PC-9 (cell line): ENCODE data around the gene KRTAP10-12.

Experiments used
- CTCF ChIP-seq: fragments of 200-600 bp; sonication (generic); conservative IDR thresholded peaks from 2 replicates; pipeline ENCODE4 v1.6.1; 2017; ENCODE audit warnings: mixed run types, antibody characterized with exemption, mild to moderate bottlenecking, moderate library complexity
- EZH2 ChIP-seq: fragments of 200-600 bp; sonication (generic); IDR thresholded peaks from 2 replicates; pipeline ENCODE4 v1.8.0; 2017; ENCODE audit warnings: antibody characterized with exemption, low read depth

GRCh38 chr21:44732956-44733355 lies 36.0 kb downstream of the KRTAP10-12 start:
- no peak for TF ChIP-seq CTCF
- TF ChIP-seq EZH2, result no peak
